NOMO-1 treated with dmso at 0.1 percent for 144 hours (cell line): ENCODE data around the gene GARRE1.
"Not testable (repeated sequence)": the region's sequence is repeated elsewhere in the genome, so short reads cannot be mapped to it uniquely, and the experiment has no call there.

Experiments
- DNase-seq: peaks from one replicate; lab custom pipeline; 2025; ENCODE audit not compliant: unreplicated experiment; lab: John Stamatoyannopoulos, UW

Gene GARRE1, protein sequence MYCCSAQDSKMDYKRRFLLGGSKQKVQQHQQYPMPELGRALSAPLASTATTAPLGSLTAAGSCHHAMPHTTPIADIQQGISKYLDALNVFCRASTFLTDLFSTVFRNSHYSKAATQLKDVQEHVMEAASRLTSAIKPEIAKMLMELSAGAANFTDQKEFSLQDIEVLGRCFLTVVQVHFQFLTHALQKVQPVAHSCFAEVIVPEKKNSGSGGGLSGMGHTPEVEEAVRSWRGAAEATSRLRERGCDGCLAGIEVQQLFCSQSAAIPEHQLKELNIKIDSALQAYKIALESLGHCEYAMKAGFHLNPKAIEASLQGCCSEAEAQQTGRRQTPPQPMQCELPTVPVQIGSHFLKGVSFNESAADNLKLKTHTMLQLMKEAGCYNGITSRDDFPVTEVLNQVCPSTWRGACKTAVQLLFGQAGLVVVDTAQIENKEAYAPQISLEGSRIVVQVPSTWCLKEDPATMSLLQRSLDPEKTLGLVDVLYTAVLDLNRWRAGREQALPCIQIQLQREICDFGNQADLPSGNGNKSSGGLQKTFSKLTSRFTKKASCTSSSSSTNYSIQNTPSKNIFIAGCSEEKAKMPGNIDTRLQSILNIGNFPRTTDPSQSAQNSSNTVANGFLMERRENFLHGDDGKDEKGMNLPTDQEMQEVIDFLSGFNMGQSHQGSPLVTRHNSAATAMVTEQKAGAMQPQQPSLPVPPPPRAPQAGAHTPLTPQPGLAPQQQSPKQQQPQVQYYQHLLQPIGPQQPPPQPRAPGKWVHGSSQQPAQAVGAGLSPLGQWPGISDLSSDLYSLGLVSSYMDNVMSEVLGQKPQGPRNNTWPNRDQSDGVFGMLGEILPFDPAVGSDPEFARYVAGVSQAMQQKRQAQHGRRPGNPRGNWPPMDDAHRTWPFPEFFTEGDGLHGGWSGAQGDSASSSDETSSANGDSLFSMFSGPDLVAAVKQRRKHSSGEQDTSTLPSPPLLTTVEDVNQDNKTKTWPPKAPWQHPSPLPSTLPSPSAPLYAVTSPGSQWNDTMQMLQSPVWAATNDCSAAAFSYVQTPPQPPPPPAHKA (N-terminal part only)

DNA sequence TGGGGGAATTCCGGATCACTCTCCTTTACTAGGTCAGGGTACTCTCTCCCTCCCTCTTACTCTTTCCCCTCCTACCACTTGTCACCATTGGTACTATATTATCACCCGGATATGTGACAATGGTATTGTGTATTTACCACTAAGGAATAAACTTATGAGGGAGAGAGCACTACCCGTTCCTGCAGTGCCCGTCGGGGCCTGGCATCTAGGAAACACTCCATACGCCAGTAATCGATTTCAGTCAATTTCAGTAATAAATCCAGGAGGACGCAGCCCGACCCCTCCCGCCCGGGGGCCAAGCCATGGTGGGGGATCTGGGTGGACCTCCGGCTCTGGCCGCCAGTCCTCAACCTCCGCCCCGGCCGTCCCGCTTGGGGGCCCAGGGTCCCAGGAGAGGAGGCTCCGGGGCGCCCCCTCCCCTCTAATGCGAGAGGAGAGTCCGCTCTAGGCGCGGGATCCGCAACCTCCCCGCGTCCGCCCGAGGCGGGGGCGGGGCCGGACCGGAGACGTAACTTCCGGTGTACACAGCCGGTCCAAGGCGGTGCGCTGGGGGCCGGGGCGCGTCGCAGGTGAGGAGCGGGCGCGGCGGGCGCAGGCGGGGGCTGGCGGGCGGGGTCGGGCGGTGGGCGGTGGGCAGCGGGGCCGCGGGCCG lies at the start of gene GARRE1:
Gene GARRE1 (plus strand): TSS at position 509 of the 652 bp plus-strand sequence. CDS start 45,920 bp downstream, outside the sequence.
- DNase-seq = no peak

DNA sequence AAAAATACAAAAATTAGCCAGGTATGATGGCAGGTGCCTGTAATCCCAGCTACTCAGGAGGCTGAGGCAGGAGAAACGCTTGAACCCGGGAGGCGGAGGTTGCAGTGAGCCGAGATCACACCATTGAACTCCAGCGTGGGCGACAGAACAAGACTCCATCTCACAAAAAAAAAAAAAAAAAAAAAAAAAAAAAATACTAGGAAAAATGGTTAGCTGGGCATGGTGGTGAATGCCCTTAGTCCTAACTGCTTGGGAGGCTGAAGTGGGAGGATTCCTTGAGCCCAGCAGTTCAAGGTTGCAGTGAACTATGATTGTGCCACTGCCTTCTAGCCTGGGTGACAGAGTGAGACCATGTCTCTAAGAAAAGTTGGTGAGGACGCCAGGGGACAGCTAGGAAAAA lies 49.0 kb upstream of the GARRE1 start:
- not testable (repeated sequence) for DNase-seq

DNA sequence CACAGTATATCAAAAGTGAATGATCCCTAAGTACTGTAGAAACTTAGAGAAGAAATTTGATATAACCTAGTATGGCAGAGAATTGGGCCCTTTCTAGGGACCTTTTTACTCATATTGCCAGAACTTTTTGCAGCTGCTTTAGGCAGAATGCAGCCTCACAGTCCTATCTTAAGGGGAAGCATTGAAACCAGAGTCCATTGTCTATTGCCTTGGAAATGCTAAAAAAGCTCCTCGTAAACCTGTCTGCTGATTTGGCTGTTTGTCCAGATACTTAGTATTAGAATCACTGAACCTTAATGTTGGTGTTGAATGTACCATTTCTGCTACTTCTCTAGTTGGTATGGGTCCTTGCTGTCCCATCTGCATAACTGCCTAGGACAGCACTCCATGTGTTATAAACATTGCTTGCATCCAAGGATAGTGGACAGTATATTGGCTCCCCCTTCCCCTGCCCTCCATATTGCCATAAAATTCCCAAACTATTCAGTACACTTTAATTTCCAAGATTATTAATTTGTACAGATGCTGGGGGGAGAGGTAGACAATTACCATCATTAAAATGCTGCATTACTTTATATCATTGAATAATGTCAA lies 46.0 kb upstream of the GARRE1 start:
- DNase-seq = no peak

DNA sequence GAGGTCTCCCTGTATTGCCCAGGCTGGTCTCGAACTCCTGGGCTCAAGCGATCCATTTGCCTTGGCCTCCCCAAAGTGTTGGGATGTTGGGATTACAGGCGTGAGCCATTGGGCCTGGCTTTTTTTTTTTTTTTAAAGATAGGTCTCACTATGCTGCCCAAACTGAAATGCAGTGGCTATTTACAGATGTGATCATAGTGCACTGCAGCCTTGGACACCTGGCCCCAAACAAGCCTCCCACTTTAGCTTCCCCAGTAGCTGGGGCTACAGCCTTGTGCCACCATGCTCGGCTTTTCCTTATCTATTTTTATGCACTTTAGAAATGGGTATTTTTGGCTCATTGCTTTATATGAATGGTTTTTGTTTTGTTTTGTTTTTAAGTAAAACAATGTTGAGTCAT lies 44.6 kb upstream of the GARRE1 start:
- DNase-seq = no peak

DNA sequence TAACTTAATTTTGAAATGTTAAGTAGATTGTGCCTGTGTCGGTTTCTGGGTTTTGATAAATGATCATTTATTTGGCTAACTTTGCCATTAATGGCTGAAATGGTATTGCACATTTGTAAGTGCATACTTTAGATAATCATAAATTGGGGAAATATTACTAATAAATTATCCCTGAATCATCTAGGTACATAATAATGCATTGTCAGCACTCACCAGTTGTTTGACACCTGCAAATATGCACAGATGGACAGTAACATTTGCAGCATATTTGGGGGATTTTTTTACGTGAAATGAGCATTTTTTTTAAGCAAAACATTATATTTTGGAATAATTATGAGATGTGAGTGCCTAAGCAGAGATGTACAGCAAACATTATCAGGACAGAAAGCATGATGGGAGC lies 41.1 kb upstream of the GARRE1 start:
- no peak for DNase-seq

DNA sequence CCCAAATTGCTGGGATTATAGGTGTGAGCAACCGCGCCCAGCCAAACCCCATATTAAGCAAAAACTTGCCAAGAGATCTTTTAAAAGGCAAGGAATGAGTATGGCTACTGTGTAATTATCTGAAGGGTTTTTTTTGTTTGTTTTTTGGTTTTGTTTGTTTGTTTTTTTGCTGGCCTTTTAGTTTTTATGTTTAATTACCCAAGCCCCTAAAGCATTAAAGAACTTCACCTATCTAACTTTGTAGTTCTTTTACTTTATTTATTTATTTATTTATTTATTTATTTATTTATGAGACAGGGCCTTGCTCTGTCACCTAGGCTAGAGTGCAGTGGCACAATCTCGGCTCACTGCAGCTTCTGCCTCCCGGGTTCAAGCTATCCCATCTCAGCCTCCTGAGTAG lies 40.3 kb upstream of the GARRE1 start:
- DNase-seq = no peak

DNA sequence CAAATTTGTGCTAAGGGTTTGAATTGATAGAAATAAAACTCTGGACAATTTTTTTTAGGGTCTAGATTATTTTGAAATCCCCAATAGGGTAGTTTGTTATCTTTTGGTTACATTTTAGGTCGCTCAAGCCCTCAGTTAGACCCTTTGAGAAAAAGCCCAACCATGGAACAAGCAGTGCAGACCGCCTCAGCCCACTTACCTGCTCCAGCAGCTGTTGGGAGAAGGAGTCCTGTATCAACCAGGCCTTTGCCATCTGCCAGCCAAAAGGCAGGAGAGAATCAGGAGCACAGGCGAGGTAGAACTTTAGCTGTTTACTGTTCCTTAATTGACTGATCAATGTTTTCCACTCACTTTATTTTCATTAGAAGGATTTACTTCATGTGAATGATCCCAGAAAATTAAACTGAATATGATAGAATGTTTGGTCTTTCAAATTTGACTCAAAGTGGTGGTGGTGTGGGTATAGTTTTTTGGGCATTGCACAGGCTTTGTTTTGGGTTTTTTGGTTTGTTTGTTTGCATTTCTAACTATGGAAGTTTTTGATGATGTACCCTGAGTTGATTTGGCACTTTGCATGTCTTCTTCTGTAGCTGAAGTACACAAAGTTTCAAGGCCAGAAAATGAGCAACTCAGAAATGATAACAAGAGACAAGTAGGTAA lies 39.2 kb upstream of the GARRE1 start:
- DNase-seq = no peak

DNA sequence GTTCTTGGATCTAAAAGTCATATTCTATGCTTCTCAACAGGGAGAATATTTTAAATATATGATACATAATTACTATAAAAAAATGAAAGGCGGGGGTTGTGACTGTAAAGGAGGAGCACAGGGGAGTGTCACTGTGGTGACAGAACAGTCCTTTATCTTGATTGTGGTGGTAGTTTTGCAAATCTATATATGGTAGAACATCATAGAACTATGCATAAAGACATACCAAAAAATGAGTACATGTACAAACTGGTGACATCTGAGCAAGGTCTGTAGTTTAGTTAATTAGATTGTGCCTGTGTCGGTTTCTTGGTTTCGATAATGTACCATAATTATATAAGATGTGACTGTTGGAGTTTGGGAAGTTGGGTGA lies 38.7 kb upstream of the GARRE1 start:
- no peak for DNase-seq

DNA sequence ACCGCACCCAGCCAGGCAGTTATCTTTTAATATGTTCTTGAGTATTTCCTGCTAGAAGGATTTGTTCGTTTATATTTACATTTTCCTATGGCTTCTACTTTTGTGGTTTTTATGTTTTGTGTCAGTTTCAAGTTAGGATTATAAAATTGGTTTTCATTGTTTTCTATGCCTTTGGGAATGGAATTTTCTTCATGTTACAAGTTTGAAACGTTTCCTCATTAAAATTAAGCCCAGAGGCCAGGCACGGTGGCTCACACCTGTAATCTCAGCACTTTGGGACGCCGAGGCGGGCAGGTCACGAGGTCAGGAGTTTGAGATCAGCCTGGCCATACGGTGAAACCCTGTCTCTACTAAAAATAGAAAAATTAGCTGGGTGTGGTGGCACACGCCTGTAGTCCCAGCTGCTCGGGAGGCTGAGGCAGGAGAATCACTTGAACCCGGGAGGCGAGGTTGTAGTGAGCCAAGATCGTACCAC lies 37.6 kb upstream of the GARRE1 start:
- not testable (repeated sequence) for DNase-seq

DNA sequence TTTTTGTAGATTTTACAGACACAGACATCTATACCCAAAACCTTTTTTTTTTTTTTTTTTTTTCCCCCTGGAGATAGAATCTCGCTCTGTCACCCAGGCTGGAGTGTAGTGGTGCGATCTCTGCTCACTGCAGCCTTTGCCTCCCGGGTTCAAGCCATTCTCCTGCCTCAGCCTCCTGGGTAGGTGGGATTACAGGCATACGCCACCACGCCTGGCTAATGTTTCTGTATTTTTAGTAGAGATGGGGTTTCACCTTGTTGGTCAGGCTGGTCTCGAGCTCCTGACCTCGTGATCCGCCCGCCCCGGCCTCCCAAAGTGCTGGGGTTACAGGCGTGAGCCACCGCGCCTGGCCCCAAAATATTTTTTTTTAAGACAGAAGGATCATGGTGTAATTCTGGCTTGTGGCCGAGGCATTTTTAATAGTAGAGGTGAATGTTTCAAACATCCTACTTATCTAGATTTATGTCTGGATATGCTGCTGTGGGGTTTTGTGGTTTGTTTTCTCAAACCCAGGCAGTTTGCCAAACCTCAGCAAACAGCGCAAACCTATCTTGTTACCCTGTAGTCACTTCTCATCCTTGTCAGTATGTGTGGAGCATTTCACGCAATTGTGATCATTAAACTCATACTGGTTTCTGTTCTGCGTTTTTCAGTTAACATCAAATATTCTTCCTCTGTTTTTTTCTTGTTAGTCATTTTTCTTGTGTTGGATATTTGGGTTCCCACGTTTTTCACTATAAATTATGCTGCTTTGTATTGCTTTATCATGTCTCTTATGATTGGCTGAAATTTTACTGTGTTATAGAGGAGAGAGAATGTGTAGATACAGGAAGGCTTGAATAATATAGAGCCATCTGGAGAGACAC lies 36.2 kb upstream of the GARRE1 start:
- peak; percentile 83 for DNase-seq

DNA sequence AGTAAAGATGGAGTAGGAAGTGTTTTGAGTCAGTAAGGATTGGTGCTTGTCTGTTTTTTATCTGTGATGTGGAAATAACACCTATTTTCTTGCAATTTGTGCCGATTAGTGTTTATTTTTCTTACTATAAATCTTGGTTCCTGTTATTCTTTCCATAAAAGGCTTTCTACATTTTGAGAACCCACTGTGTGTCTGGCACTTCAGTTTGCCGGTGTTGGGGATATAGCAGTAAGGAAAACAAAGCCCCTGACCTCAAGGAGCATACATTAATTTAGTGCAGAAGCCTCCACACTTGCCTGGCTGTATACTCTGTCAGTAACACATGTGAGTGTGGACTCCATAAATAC lies 35.6 kb upstream of the GARRE1 start:
- DNase-seq = no peak

DNA sequence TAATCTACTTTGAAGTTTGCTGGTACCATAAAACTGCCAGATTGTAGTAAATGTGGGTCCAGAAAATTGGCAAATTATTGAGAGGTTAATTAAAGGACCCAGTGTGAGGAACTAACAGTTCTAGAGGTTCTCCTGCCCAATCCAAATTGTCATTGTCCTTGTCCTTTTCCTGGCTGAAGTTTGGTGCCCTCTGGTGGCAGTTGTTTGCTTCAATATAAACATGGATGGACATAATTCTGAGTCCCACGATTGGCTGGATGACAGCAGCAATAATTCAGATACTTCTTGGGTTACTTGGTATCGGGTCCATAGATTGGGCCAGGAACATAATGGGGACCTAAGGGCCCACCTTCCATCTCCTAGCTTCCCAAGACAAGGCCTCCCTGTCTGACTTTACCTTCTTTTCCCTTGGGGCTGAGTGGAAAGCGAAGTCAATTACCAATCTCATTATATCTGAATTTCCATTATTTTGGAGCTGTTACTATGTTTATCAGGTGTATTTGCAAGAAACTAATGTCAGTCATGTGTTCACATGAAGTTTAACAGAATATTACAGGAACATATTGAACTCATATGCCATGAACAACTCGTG lies 33.8 kb upstream of the GARRE1 start:
- peak; percentile 21 for DNase-seq

DNA sequence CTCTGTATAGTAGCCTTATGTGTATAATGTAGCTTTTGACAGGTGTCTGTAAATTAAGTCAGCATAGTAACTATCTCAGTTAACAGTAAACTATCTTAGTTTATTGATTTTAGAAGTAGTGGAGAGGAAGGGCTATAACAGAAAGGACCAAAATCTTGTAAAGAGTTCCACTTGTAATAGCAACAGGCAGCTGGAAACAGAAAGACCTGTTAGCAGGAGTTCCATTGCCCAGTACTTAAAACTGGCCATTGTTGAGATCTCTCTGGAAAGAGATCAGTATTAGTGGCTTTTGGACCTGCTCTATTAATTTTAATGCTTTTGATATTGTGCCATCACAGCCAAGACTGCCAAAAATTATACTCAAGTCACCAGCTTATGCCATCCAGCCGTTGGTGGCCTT lies 32.0 kb upstream of the GARRE1 start:
- DNase-seq = no peak

DNA sequence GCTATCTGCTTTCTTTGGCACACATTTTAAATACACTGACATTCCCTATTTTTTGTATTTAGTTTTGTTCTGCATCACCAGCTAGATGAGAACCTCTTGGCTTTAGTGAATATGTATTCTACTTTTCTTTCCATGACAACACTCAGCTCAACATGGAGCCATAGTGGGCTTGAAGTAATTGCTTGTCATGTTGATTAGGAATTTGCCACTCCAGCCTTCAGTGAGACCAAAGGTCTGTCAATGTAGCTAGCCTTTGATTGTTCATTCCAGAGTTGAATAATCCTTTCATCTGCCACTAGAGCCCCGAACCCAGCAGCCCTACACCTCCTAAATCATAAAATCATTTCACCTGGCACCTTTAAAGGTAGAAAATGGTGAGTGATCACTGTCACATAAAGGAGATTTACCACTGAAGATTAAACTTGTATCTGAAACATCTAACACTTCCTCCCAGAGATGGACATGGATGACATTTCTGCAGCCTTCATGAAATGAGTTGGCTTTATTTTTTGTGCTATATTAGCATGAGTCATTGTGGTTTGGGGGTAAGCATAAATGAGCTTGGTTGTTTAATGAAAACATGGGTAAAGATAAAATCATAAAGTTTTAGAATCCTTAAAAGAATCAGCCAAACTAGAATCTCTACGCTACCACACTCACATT lies 29.2 kb upstream of the GARRE1 start:
- DNase-seq = no peak

DNA sequence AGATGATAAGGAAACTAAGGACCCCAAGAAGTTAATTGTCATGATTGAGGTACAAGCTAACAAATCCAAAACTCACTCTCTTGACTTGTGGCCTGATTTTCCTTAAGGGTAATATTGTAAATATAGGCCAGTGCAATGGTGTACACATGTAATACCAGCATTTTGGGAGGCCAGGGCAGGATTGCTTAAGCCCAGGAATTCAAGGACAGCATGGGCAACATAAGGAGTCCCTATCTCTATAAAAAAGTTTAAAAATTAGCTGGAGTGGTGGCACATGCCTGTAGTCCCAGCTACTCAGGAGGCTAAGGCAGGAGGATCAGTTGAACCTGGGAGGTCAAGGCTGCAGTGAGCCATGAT lies 28.7 kb upstream of the GARRE1 start:
- no peak for DNase-seq

DNA sequence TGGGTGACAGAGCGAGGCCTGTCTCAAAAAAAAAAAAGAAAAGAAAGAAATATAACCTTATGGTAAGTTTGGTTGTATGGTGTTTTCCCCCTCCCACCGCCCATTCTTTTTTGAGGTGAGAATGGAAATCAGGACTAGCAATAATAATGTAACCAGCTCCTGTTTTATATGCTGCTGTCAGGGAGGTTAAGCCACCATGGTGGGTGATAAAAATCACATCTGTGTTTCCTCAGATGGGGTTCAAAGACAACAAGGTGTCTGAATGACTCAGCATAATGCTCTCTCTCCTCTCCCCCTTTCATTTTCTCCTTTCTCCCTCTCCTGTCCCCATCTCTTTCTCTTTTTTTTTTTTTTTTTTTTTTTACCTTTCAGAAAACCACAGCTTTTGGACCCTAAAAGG lies 28.3 kb upstream of the GARRE1 start:
- DNase-seq = no peak

DNA sequence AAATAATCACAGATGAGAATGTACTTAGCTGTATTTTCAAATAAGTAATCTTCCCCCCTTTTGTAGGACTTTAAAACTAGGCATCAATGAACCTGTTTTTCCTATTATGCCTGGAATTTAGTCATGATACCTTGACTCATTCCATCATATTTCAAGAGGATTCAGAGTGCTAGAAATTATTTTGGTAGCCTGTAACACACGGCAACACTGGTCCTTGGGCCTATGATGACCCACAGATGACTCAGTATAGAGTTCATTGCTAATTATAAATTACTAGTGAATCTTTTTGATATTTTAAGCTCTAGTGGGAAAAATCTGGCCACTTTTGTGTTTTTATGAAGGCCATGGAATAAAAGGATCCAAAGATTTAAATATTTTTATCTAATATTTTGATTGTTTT lies 26.0 kb upstream of the GARRE1 start:
- no peak for DNase-seq

DNA sequence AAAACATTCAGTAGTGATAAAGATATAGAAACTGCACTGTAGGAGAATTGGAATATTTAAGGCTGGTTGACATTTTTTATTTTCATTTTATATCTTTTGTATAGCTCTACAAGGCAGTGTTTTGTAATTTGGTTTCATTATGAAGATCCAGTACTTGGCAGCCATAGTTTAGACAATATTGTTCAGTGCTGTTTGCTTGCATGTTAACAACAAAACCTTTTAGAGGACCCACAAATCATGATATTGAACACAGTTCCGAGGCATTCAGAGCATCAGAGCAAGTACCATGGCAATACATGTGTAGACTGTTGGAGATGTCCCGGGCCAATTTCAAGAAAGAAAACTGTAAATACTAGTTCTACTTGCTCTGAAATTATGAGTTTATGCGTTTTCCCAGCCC lies 25.6 kb upstream of the GARRE1 start:
- DNase-seq = no peak

DNA sequence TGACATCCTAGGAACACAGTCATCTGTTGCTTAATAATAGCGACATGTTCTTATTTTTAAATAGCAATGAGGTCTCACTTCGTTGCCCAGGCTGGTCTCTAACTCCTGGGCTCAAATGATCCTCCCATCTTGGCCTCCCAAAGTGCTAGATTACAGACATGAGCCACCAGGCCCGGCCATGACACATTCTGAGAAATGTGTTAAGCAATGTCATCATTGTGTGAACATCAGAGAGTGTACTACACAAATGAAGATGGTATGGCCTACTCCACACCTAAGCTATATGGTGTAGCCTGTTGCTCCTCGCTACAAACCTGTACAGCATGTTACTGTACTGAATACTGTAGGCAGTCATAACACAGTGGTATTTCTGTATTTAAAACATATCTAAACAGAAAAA lies 24.6 kb upstream of the GARRE1 start:
- no peak for DNase-seq
